ENCODE data around the gene RAB3B. TPM values are rescaled to one million over a fixed set of nuclear protein-coding genes. Genes with fewer than 3 reads are reported as not detected.
A peak's percentile ranks its signal among the peaks of the same experiment; 100 is the strongest.

Gene RAB3B
- total and polyA plus RNA-seq, 9 of the 15 experiments (the other 6 are each of a cell fraction or from before 2014, with no cell fraction given), result 0.07 to 0.47 (median 0.27) TPM

- TF ChIP-seq ESRRA (IDR thresholded peaks at IDR 0.05; ENCODE audit: borderline replicate concordance, low read depth) (peak; percentile 51; the same call in 1 of the 2 replicates), NFE2 (IDR thresholded peaks at IDR 0.05; ENCODE audit: low read depth) (peak; percentile 98), ZKSCAN1 (IDR thresholded peaks at IDR 0.05; ENCODE audit: low read depth, low read length) (no peak), NFIC (IDR thresholded peaks at IDR 0.05) (no peak), ZNF3 (CRISPR knock-in tag; IDR thresholded peaks at IDR 0.05) (no peak), SMARCC2 (IDR thresholded peaks at IDR 0.05; ENCODE audit: low read depth) (peak; percentile 65), CBX2 (IDR thresholded peaks at IDR 0.05; ENCODE audit: insufficient read depth, low read length, poor library complexity, severe bottlenecking) (no peak), GTF3C2 (IDR thresholded peaks at IDR 0.05; ENCODE audit: borderline replicate concordance, extremely low read depth, insufficient read length) (no peak), MLLT1 (IDR thresholded peaks at IDR 0.05) (peak in 1 of 2 experiments; percentile 47; a peak in 1 of 4 replicates), DIDO1 (tag; IDR thresholded peaks at IDR 0.05; ENCODE audit: low read depth) (no peak), ARID1B (IDR thresholded peaks at IDR 0.05) (peak; percentile 71; the same call in 1 of the 2 replicates), ZEB2 (IDR thresholded peaks at IDR 0.05) (peak; percentile 42; the same call in 1 of the 2 replicates), ZNF583 (CRISPR knock-in tag; IDR thresholded peaks at IDR 0.05) (no peak), JUND (IDR thresholded peaks at IDR 0.05; ENCODE audit: borderline replicate concordance, low read depth, low read length) (0 out of 2 replicates have a peak, but pooled peaks have one; percentile 8), JUND (tag; IDR thresholded peaks at IDR 0.05; ENCODE audit: borderline replicate concordance, low read depth, low read length) (no peak; the same call in 2 of the 3 replicates), ZNF445 (CRISPR knock-in tag; IDR thresholded peaks at IDR 0.05; ENCODE audit: low read depth) (no peak), ZNF766 (CRISPR knock-in tag; conservative IDR thresholded peaks at IDR 0.05) (no peak), BDP1 (IDR thresholded peaks at IDR 0.05; ENCODE audit: insufficient read depth, insufficient read length) (no peak), MAFK (IDR thresholded peaks at IDR 0.05; ENCODE audit: low read length) (peak; percentile 85), SP1 (CRISPR knock-in tag; IDR thresholded peaks at IDR 0.05) (no peak), ZNF76 (CRISPR knock-in tag; IDR thresholded peaks at IDR 0.05; ENCODE audit: borderline replicate concordance) (no peak), ELF4 (CRISPR knock-in tag; IDR thresholded peaks at IDR 0.05) (no peak), CEBPG (CRISPR knock-in tag; IDR thresholded peaks at IDR 0.05) (no peak), CEBPG (tag; conservative IDR thresholded peaks at IDR 0.05 in 1 of 2, IDR thresholded peaks at IDR 0.05 in 1 of 2) (no peak), ZNF282 (CRISPR knock-in tag; IDR thresholded peaks at IDR 0.05) (no peak), E2F3 (CRISPR knock-in tag; IDR thresholded peaks at IDR 0.05) (no peak), FOSL1 (tag; conservative IDR thresholded peaks at IDR 0.05) (0 out of 2 replicates have a peak, but pooled peaks have one; percentile 20)
These were observed 26.8 kb downstream of the RAB3B start (continued) for GRCh38 chr1:51963592-51964308.
